IPS DF 6.9 (cell line): ENCODE data around the gene MGMT.
A peak's percentile ranks its signal among the peaks of the same experiment; 100 is the strongest.

Source experiments
- DNase-seq: peaks from one replicate; pipeline ENCODE4 v3.0.0-alpha.2; 2013; ENCODE audit warnings: low read depth, low spot score
- H3K27ac ChIP-seq: one replicate; pipeline ENCODE4 v1.5.1; 2013; ENCODE audit warnings: low read length, control low read depth
- H3K27me3 ChIP-seq: 2 replicates; pipeline ENCODE4 v1.6.1; 2013; ENCODE audit warnings: mild to moderate bottlenecking, low read length; ENCODE audit not compliant: control insufficient read depth, insufficient read depth
- H3K36me3 ChIP-seq: 2 replicates; pipeline ENCODE4 v1.6.1; 2013; ENCODE audit warnings: low read length; ENCODE audit not compliant: control insufficient read depth, insufficient read depth
- H3K4me1 ChIP-seq: 2 replicates; pipeline ENCODE4 v1.6.1; 2013; ENCODE audit warnings: low read length; ENCODE audit not compliant: control insufficient read depth, insufficient read depth
- H3K4me3 ChIP-seq: 2 replicates; pipeline ENCODE4 v1.5.1; 2013; ENCODE audit warnings: mild to moderate bottlenecking, low read length
- H3K9me3 ChIP-seq: 2 replicates; pipeline ENCODE4 v1.6.1; 2013; ENCODE audit warnings: low read length, inconsistent platforms; ENCODE audit not compliant: control insufficient read depth, insufficient read depth
- WGBS: extraction: QIAGEN DNeasy Blood & Tissue Kit; methylation state at CpG from one replicate; pipeline ENCODE4 v1.1.7; 2013; ENCODE audit warnings: mixed read lengths, missing lambda C conversion rate; ENCODE audit not compliant: insufficient read length, insufficient coverage; 5-methylcytosine and 5-hydroxymethylcytosine counted together

Gene MGMT

GRCh38 chr10:129449893-129450292, 17.1 kb upstream of the MGMT start:
- H3K4me3 ChIP-seq: no peak overlapping the region
- no peak for DNase-seq
- H3K27ac ChIP-seq: no peak overlapping the region
- no peaks in the 10 kb centered on the region for H3K36me3 ChIP-seq
- H3K9me3 ChIP-seq: no peaks in the 10 kb centered on the region
- no peaks in the 10 kb centered on the region for H3K4me1 ChIP-seq
- no peaks in the 10 kb centered on the region for H3K27me3 ChIP-seq
- WGBS: no CpG with 5 or more reads among the region's 2 CpGs

- H3K4me1 ChIP-seq: no peaks in the 10 kb centered on the region
Measured at GRCh38 chr10:129450391-129450790, 16.6 kb upstream of the MGMT start.

DNA sequence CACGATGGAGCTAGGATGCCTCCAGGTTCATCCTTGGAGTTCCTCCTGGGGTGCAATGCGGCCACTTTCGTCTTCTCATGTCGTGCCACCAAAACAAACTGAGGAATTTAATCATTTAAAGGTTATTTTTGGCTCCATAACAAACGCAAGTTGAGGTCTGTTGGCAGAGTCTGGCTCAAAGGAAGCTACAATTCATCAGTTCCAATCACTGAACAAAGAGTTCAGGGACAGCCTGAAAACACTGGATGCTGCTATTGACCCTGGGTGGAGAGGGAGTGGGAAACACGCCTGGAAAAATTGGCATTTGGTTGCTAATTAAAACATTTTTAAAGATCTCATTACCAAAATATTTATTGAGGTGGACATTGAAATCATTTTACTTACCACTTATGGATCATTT, 11.4 kb upstream of the MGMT start:
- Histone ChIP-seq H3K27ac (no peak overlapping the region), H3K9me3 (no peaks in the 10 kb centered on the region), H3K4me1 (no peaks in the 10 kb centered on the region), H3K4me3 (no peak overlapping the region), H3K36me3 (no peaks in the 10 kb centered on the region), H3K27me3 (no peaks in the 10 kb centered on the region)
- no peak for DNase-seq
- no CpG with 5 or more reads among the region's 6 CpGs for WGBS

More at GRCh38 chr10:129450391-129450790, 16.6 kb upstream of the MGMT start:
- Histone ChIP-seq H3K27ac (no peak overlapping the region), H3K36me3 (no peaks in the 10 kb centered on the region), H3K4me3 (no peak overlapping the region), H3K27me3 (no peaks in the 10 kb centered on the region), H3K9me3 (no peaks in the 10 kb centered on the region)
- WGBS: no CpG with 5 or more reads among the region's 3 CpGs
- DNase-seq: no peak

- Histone ChIP-seq H3K9me3 (no peaks in the 10 kb centered on the region), H3K4me3 (no peak overlapping the region)
- no CpG with 5 or more reads among the region's 10 CpGs for WGBS
Measured at GRCh38 chr10:129459762-129460539, 7.1 kb upstream of the MGMT start.

GRCh38 chr10:129462257-129462795, 4.7 kb upstream of the MGMT start:
- Histone ChIP-seq H3K27me3 (no peaks in the 10 kb centered on the region), H3K4me3 (no peak overlapping the region), H3K9me3 (no peaks in the 10 kb centered on the region), H3K27ac (no peak overlapping the region), H3K4me1 (peaks cover 6% of the 10 kb centered on the region), H3K36me3 (no peaks in the 10 kb centered on the region)
- DNase-seq: no peak
- WGBS: no CpG with 5 or more reads among the region's 6 CpGs

More at GRCh38 chr10:129459762-129460539, 7.1 kb upstream of the MGMT start:
- Histone ChIP-seq H3K36me3 (no peaks in the 10 kb centered on the region), H3K27me3 (no peaks in the 10 kb centered on the region), H3K4me1 (peaks cover 2% of the 10 kb centered on the region; the same call in 1 of the 2 replicates), H3K27ac (no peak overlapping the region)
- DNase-seq: no peak

GRCh38 chr10:129464251-129464650, 2.8 kb upstream of the MGMT start:
- Histone ChIP-seq H3K27ac (no peak overlapping the region), H3K4me1 (peaks cover 6% of the 10 kb centered on the region), H3K4me3 (no peak overlapping the region), H3K27me3 (no peaks in the 10 kb centered on the region), H3K9me3 (no peaks in the 10 kb centered on the region), H3K36me3 (no peaks in the 10 kb centered on the region)
- no CpG with 5 or more reads among the region's 8 CpGs for WGBS
- no peak for DNase-seq

- Histone ChIP-seq H3K36me3 (no peaks in the 10 kb centered on the region), H3K9me3 (no peaks in the 10 kb centered on the region), H3K27ac (no peak overlapping the region), H3K27me3 (no peaks in the 10 kb centered on the region), H3K4me1 (peaks cover 6% of the 10 kb centered on the region), H3K4me3 (no peak overlapping the region)
- no CpG with 5 or more reads among the region's 21 CpGs for WGBS
- no peak for DNase-seq
Measured at GRCh38 chr10:129465796-129466702, 992 bp upstream of the MGMT start.

DNA sequence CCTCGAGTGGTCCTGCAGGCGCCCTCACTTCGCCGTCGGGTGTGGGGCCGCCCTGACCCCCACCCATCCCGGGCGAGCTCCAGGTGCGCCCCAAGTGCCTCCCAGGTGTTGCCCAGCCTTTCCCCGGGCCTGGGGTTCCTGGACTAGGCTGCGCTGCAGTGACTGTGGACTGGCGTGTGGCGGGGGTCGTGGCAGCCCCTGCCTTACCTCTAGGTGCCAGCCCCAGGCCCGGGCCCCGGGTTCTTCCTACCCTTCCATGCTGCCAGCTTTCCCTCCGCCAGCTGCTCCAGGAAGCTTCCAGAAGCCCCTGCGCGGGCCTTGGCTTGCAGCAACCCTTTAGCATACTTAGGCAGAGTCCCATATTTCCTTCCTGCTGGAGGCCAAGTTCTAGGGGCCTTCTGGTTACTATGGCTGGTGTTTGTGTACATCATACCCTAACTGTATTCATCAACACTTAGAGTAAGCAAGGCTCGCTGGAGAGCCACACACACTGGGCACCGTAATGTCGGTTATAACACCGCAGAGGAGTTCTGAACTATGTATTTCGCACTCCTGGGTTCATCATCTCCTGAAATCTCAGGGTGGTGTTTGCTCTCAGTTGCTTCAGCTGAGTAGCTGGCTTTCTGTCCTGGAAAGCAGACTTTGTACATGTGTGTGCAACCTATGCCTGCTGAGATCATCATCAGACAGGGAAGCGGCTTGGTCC, 471 bp downstream of the MGMT start:
- Histone ChIP-seq H3K36me3 (no peaks in the 10 kb centered on the region), H3K4me1 (peaks cover 6% of the 10 kb centered on the region), H3K4me3 (peak overlapping the region; percentile 60; the same call in 1 of the 2 replicates), H3K27ac (no peak overlapping the region), H3K9me3 (no peaks in the 10 kb centered on the region), H3K27me3 (no peaks in the 10 kb centered on the region)
- no CpG with 5 or more reads among the region's 25 CpGs for WGBS
- no peak for DNase-seq

DNA sequence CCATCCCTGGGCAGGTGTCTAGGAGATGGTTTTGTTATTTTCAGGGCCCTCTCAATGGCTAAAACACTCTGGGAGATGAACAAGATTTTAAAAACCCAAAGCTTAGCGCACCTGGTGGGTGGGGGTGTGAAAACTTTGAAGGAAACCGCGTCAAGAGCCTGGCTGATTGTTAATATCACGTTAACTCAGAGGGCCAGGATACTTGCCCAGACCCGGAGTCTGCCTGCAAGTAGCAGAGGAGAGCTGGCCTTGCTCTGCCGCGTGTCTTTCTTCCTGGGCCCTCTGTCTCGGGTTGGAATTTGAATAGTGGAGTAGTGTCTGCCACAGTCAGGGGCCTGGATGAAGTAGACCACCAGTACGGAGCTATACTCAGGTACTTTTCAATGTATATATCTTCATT, 1.1 kb downstream of the MGMT start:
- H3K36me3 ChIP-seq: no peaks in the 10 kb centered on the region
- H3K9me3 ChIP-seq: no peaks in the 10 kb centered on the region
- no peak for DNase-seq
- no peak overlapping the region for H3K27ac ChIP-seq
- H3K27me3 ChIP-seq: no peaks in the 10 kb centered on the region
- peaks cover 6% of the 10 kb centered on the region for H3K4me1 ChIP-seq
- no peak overlapping the region for H3K4me3 ChIP-seq
- no CpG with 5 or more reads among the region's 9 CpGs for WGBS
